Peyer's patch (tissue), 4 donors: Measurements from ENCODE around the gene RWDD1.

Experiments used
- POLR2A ChIP-seq, 2 donors: fragments of 450-650 bp; IDR thresholded peaks; one replicate each; pipeline ENCODE4 v1.5.1; 2017; ENCODE audit warnings: antibody characterized with exemption in 2 of 2, mild to moderate bottlenecking in 2 of 2, moderate library complexity in 2 of 2
- TF ChIP-seq, protein P1 (sequence below), 6 experiments: fragments of 450-650 bp in 4 of 6; fragments of 200-600 bp in 2 of 6; sonication (generic) in 1 of 6; IDR thresholded peaks; one replicate each; pipeline ENCODE4 v1.5.1; 2017 to 2019; ENCODE audit warnings: antibody characterized with exemption in 6 of 6, mild to moderate bottlenecking in 3 of 6, moderate library complexity in 1 of 6

DNA sequence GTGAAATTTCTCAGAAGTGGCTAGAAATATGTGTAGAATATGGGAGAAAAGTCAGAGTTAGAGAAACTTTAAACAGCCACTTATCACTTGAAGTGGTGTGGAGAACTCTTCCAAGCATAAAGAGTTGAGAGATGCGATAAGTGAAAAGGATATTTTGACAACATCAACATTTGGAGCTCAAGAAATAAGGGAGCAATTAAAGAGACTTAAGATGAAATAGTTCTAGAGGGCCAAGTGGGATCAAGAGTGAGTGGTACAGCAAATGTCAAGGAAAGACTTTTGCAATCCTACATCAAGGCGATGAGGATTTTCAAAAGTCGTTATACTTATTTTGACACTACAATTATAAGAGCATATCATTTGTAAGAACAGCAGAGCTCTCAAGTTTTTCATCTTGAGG is 54.6 kb downstream of the RWDD1 start:
- TF ChIP-seq, protein P1, sequence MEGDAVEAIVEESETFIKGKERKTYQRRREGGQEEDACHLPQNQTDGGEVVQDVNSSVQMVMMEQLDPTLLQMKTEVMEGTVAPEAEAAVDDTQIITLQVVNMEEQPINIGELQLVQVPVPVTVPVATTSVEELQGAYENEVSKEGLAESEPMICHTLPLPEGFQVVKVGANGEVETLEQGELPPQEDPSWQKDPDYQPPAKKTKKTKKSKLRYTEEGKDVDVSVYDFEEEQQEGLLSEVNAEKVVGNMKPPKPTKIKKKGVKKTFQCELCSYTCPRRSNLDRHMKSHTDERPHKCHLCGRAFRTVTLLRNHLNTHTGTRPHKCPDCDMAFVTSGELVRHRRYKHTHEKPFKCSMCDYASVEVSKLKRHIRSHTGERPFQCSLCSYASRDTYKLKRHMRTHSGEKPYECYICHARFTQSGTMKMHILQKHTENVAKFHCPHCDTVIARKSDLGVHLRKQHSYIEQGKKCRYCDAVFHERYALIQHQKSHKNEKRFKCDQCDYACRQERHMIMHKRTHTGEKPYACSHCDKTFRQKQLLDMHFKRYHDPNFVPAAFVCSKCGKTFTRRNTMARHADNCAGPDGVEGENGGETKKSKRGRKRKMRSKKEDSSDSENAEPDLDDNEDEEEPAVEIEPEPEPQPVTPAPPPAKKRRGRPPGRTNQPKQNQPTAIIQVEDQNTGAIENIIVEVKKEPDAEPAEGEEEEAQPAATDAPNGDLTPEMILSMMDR (IDR thresholded peaks at IDR 0.05) = no peak
- no peak for TF ChIP-seq POLR2A (IDR thresholded peaks at IDR 0.05)
